G401.6 (cell line): ENCODE data around the gene ADAMTSL1.

ENCODE experiments used
- FAIRE-seq: peaks from 2 replicates; lab custom pipeline; 2012; peaks lifted over from hg19 to GRCh38; lab: Jason Lieb, UNC

ADAMTSL1 gene

DNA sequence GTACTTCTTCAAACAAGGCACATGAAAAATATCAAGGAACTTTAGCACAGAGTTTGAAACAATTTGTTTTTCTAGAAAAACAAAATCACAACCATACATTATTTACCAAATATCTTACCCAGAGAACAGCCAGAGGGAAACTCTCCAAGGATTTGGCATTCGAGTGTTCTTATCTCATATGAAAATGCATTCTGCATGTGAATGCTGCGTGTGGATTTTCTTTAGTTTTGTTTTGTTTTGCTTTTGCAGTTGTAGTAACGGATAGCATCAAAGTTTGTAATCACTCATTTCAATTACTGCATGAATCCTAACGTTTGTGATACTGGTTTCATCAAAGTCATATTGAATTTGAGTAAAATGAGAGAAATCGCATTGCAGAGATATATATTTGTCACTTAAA is 28.0 kb downstream of the ADAMTSL1 start:
- no peak for FAIRE-seq

DNA sequence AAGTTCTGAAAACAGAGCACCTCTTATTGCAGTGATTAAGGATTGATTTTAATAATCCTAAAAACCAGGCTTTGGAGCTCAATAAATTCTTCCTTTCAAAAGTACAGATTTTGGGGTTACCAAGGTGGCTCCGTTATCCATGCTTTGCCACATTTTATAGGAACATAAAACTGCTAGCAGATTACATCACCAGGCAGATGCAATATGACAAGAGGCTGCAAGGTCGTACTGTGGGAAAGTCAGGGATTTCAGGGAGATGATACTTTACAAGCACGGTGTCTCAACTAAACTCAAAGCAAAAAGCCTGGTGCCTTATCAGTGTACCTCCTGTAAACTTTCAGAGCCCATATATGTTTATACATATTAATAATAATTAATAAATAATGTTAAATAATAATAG is 28.6 kb downstream of the ADAMTSL1 start:
- FAIRE-seq: no peak

DNA sequence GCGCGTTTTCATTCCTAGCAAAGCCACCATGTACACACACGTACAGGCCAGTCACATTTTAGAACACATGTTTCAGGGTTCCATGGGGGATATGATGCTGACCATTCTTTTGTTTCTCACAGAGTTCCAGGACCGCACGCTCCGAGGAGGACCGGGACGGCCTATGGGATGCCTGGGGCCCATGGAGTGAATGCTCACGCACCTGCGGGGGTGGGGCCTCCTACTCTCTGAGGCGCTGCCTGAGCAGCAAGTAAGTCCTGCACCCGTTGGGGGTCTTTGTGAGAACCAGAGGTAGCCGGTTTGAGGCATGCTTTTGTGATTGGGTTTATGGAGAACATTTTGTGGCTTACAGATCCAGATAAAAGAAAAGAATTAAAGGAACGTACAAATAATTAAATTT is 30.8 kb downstream of the ADAMTSL1 start:
- FAIRE-seq: no peak

DNA sequence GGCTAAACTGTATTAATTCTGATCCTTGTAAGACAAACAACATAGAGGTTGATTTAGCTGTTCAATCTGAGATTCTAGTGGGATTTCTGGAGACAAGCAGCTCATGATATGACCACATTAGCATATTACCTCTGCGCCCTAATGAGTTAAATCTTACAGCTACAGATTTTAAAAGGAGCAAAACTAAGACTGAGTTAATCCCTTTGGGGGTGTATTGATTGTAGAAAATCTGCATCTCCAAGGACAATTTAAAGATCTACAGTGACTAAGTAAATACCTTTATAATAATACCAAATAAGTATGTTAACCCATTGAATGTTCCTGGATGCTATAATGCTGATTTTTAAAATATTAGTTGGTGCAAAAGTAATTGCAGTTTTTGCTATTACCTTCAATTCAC is 33.2 kb downstream of the ADAMTSL1 start:
- no peak for FAIRE-seq

DNA sequence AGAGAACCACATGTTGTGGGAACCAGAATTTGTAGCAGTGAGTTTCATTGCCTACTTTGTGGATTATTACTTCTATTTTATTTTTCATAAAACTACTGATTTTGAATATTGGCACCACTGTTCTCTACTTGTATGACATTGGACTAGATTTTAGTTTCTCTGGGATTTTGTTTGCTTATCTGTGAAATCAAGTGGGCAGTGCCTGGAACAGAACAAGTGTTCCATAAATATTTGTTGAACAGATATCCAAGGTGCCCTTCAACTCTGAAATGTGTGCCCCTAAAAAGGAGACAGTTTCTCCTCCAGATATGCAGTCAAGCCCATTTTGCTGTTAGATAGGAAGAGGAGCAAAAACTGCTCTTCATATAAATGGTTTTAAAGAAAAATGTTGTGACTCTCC is 42.6 kb downstream of the ADAMTSL1 start:
- no peak for FAIRE-seq

DNA sequence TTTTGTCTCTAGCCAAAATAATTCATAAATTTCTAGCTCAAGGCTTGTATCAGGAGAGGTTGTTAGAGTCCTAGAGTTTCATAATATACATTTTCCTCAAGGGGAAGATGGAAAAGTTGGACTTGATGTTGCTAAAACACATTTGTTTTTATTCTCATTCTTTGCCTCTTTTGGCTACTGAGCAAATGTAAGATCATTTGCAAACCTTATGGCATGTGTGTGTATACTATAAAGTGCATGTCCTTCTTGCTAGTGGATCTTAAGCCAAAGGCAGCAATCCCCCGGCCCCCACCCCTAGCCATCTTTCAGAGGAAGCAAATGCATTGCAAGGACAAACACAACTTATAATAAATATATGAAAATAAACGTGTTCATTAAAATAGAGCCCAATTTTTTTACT is 43.0 kb downstream of the ADAMTSL1 start:
- no peak for FAIRE-seq

DNA sequence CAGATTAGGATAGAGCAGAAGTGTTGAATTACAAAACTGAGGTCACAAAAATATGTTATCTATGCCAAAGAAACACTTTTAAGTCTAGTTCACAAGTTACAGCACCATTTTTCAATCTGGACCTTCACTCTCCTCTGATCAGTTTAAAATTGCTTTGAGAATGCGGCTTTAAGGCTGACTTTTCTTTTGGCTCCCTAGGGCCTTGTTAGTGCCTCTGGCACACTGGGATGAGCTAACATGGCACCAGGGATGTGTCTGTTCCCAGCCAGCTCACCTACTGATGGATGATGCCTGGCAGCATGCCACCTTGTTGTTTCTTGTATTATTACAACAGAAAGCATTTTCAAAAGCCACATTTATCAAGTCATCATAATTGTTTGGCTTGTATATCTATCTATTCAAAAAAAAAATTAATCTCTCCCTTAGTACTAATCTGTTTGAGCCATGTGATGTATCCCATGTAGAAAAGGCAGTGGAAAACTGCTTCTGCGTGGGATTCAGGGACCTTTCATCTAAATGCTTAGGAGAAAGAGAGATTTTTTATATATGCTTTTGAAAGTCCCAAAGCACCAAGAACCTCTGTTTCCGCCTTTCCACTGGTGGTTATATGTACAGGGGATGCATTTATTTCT is 46.6 kb downstream of the ADAMTSL1 start:
- FAIRE-seq: no peak

DNA sequence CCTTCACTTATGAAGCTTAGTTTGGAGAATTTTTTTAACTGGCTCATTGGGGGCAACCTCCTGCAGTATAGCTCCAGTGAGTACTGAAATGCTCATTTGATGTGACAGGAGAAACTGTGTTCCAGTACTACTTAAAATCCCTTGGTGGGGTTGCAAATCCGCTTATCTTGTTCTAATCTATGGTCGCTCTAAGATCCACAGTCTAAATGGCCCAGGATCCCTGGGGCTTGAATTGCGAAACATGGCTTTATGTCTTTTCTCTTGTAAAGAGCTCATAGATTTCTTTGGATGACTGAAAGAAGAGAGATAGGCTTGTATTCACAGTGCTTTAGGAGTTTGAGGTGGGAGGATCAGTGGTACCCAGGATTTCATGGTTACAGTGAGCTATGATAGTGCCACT is 52.7 kb downstream of the ADAMTSL1 start:
- FAIRE-seq: no peak

DNA sequence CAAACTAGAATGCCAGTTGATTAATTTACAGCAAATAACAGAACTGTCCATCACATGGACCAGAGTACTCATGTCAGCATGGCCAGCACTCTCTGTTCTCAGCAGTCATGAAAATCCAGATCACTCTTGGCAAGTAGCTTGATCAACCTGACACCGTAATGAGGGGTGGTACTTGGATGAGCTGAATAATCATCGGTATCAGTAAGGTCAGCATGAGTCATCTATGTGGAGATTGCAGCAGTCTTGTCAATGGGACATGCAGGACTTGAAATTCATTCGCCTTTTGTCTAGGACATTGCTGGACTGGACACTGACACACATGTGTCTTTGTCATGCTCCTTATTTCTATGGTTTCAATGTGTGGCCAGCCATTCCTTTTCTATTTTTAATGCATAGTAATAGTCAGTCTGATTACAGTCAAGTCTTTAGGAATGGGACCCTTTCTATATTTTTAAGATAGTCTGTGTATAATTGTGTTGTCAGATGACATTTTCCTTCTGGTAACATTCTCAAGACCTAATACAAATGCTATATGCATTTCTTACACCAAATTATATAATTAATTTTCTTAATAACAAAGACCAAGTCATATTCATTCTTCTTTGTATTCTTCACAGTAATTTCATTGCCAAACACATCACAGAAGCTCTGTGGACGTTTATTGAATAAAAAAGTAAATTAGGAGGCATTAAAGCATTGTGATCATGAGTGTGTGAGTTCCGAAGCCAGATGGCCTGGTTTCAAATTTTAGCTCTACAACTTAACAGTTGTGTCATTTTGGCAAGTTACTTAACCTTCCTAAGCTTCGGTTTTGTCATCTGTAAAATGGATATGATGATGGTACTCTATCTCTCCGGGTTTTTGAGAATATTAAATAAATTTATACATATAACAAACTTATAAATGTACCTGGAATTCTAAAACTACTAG is 57.4 kb downstream of the ADAMTSL1 start:
- no peak for FAIRE-seq

DNA sequence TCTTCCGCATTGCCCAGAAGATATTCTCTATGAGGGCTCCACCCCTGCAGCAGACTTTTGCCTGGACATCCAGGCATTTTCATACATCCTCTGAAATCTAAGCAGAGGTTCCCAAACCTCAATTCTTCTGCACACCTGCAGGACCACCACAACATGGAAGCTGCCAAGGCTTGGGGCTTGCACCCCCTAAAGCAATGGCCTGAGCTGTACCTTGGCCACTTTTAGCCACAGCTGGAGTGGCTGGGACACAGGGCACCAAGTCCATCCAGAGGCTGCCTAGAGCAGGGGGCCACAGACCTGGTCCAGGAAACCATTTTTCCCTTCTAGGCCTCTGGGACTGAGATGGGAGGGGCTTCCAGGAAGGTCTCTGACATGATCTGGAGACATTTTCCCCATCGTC is 60.7 kb downstream of the ADAMTSL1 start:
- no peak for FAIRE-seq

DNA sequence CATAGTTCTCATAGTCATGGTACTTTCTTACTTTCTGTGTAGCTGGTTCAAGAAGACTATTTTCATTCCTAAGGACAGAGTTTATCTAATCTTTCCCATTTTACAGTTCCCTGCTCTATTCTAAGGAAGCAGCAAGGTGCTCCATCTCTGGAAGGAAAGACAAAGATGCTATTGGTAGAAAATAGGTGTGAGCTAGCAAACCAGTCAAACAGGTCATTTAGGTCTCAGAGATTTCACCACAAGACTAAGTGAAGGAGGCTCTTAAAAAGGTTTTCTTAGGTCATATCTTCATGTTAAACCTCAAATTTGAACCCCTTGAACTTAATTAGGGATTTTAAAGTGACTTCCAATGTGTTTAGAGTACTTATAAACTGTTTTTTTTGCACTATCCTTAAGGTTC is 62.6 kb downstream of the ADAMTSL1 start:
- FAIRE-seq: no peak

DNA sequence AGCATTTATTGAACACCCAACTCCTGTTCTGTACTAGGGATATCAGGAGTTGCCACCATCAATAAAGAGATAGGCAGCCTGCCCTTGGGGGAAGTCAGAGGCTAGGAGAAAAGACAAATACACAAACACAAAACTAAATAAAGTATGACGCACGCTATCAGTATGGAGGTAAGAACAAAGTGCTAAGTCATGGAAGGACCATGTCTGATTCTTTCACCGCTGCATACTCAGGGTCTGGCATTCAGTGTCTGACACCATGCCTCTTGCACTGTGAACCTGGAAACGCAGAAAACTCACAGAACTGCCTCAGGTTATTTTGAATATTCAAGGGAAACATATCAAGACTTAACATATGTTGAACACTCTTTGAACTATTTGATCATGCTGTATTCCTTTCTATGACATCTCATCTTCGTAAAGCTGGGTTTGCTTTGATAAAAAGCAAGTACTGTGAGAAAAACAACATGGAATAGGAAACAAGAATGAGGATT is 65.3 kb downstream of the ADAMTSL1 start:
- FAIRE-seq: no peak

DNA sequence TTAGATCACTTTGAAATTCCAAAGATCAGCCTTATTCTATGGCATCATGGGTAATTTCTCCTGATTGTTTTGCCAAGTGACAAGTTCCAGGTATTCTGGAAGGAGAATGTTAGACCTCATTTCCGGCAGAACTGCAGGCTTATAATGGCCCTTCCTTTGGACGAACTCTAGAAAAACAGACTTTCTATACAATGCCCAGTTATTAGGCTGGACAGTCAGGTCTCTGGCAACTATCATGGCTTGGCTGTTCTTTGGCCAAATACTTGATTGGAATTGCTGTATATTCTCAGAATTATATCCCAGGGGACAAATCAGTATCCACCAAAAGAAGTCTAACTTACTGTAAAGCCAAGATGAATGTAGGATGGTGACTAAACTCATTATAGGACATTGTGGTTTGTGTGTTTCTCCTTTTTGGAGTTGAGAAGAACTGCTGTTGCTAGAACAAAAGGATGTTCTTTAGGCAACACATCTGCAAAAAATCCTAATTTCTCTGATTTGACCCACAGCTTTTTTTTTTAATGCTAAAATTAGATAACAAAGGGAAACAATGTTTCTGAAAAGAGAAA is 69.0 kb downstream of the ADAMTSL1 start:
- no peak for FAIRE-seq

DNA sequence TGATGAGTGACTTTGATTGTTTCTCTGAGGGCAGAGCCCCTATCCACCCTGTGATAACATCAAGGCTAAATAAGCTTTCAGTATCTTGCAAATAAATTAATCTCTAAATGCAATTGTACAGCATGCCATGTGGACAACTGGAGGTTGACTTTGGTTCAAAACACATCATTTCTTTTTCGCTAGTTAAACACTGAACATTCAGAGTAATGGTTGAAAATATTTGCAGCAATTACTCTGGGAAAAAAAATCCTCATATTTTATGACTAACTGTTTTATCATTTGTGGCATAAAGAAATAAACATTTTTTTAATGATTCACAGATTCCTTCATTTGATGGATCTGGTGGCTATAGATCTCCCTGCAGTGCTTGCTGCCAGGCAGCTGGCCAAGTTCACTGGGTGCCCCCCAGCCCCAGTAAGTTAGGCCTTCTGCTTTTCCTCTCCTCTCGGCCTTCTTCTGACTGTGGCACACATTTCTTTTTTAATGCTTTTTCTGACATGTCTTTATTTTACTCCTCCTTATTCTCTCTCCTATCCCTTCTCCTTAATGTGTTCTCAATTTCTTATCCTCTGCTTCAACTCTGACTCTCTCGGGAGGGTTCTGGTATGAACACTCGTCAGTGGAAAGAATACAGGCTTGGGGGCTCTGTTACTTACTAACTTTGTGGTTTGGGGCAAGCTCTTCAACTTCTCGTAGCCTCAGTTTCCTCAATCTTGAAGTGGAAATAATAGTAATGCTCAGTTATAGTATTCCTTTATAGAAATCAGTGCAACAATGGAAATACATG is 69.6 kb downstream of the ADAMTSL1 start:
- no peak for FAIRE-seq

DNA sequence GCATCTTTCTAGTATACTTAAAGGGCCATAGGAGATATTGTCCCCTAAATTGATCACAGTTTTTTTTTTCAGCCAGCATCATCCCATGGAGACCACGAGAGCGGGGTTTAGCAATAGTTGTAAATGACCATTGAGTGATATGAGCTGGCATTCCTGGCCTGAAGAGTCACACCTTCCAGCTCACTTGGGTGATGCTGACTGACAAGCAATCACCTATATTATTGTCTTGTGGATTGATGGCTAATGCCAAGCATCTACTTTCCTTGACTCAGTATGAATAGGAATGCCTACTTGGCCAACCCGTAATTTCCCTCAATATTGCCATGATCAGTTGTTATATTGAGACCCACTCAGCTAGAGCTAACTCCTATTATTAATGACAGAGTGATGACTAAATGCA is 70.5 kb downstream of the ADAMTSL1 start:
- FAIRE-seq: no peak

DNA sequence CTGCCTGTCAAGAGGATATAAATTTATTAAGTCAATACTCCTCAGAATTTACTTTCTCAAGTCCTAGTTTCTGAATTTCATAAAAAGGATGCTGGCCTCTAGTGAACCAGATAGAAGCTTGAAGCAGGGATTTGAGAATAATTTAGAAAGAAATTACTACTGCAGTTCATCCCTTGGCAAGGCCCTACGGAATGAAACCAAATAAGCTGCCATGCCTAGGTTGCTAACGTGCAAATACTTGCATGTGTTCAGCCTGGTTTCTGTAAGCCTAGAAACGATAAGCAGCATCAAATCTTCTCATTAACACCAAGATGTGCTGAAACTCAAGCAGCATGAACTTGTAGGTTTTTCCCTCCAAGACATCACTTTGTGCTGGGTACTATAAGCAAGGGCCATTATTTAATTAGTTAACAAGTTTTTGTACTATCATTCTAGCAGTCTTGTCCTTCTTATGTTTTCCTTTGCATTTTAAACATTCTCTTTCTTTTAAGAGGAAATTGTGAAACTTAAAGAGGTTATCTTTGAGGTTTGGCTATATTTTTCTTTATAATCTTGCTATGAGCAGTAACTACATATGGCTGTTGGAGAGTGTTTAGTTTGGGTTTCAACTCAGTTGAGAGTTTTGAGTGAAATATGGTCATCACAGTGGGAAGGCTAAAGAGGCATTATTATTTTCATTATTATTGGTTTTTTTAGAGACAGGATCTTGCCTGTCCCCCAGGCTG is 71.8 kb downstream of the ADAMTSL1 start:
- FAIRE-seq: no peak

DNA sequence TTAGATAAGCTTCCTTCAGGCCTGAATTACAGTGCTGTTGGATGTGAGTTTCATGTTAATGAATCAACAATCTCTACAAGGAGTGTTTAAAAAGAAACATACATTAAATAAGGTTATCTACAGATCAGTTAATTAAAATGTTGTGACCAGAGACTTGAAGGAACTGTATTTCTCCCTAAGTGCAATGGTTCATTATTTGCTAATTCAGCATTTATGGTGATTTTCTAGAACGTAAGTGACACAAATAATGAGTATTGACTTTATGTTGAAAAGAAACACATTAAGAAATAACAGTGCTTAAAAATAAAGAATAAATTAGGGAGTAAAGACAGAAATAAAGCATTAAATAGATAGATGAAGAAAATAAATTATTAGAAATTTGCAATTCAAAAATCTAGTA is 74.5 kb downstream of the ADAMTSL1 start:
- no peak for FAIRE-seq

DNA sequence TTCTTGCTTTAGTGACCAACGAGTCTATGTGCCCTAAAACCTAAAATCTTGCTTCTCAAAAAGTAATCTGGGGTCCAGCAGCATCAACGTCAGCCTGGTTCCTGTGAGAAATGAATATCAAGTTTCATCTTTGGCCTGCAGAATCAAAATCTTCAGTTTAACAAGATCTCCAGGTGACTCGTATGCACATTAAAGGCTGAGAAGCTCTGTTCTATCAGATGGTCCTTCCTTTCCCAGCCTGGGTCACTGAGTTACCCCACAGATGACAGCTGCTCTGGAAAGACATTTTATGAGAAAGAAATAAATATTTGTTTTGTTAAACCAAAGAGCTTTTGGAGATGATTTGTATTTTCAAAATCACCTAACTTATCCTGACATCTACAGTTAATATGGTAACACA is 75.8 kb downstream of the ADAMTSL1 start:
- no peak for FAIRE-seq

DNA sequence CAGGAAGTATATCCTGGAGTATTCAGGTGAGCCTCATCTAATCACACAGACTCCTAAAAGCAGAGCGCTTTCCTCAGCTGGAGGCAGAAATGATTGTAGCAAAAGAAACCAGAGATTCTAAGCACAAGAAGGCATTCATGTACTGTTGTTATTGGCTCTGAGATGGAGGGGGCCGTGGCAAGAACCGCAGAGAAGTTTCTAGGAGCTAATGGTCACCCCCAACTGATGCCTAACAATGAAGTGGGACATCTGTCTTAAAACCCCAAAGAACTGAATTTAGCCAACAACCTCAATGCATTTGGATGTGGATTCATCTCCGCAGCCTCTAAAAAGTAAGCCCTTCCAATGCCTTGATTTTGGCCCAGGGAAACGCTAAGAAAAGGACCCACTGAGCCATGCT is 76.3 kb downstream of the ADAMTSL1 start:
- FAIRE-seq: no peak

DNA sequence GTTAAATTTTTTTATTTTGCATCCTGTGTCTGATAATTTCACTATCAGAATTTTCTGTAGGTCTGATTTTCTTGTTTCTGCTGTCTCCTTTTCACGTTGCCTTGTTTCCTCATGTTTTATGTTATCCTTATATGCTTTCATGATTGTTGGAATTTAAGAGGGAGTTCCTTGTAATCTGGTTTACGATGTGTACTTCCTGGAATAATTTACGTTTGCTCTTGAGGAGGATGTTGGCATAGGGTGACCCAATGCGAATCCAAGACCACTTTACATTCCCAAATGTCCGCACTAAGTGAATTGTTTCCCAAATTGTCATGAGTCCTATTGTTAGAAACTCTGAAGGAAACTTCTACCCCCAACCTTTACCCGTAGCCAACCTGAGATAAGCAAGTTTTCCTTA is 80.3 kb downstream of the ADAMTSL1 start:
- FAIRE-seq: no peak

DNA sequence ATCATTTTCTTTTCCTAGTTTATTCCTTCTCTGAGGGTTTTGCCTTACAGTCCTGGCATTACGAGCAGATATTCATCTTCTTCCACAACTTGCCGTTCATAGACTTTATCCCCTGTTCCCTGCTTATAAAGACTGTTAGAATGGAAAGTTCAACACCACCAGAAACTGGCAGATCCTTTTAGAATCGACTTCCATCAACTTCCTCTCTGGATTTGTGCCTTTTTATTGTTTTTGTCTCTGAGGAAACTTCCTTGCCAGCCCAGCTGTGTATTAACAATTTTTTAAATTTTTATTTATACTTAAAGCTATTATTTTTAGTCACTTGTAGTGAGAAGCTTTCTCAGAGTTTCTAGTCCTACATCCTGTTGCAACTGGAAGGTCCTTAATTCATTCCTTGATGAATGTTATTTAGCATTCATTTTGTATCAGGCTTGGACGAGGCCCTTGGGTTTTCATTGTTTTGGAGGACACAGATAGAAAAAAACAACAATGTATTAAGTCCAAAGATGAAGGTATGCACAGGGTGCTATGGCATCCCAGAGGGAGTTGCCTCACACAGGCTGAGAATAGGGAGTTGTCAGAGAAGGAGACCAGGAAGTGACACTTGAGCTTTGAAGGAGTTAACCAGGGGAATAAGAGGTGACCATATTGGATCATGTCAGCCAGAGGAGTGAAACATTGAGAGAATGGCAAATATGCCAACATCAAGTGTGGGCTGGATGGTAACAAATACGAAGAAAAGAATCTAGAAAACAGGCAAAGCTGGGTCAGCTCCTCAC is 81.3 kb downstream of the ADAMTSL1 start:
- no peak for FAIRE-seq
